IPS DF 6.9 (cell line): Measurements from ENCODE around the gene CSNK1G2.
"Not testable (repeated sequence)": the region's sequence is repeated elsewhere in the genome, so short reads cannot be mapped to it uniquely, and the experiment has no call there.

Source experiments
- DNase-seq: peaks from one replicate; pipeline ENCODE4 v3.0.0-alpha.2; 2013; ENCODE audit warnings: low read depth, low spot score
- H3K27ac ChIP-seq: one replicate; pipeline ENCODE4 v1.5.1; 2013; ENCODE audit warnings: low read length, control low read depth
- H3K27me3 ChIP-seq: 2 replicates; pipeline ENCODE4 v1.6.1; 2013; ENCODE audit warnings: mild to moderate bottlenecking, low read length; ENCODE audit not compliant: control insufficient read depth, insufficient read depth
- H3K36me3 ChIP-seq: 2 replicates; pipeline ENCODE4 v1.6.1; 2013; ENCODE audit warnings: low read length; ENCODE audit not compliant: control insufficient read depth, insufficient read depth
- H3K4me1 ChIP-seq: 2 replicates; pipeline ENCODE4 v1.6.1; 2013; ENCODE audit warnings: low read length; ENCODE audit not compliant: control insufficient read depth, insufficient read depth
- H3K4me3 ChIP-seq: 2 replicates; pipeline ENCODE4 v1.5.1; 2013; ENCODE audit warnings: mild to moderate bottlenecking, low read length
- H3K9me3 ChIP-seq: 2 replicates; pipeline ENCODE4 v1.6.1; 2013; ENCODE audit warnings: low read length, inconsistent platforms; ENCODE audit not compliant: control insufficient read depth, insufficient read depth
- WGBS: extraction: QIAGEN DNeasy Blood & Tissue Kit; methylation state at CpG from one replicate; pipeline ENCODE4 v1.1.7; 2013; ENCODE audit warnings: mixed read lengths, missing lambda C conversion rate; ENCODE audit not compliant: insufficient read length, insufficient coverage; 5-methylcytosine and 5-hydroxymethylcytosine counted together

The CSNK1G2 gene

DNA sequence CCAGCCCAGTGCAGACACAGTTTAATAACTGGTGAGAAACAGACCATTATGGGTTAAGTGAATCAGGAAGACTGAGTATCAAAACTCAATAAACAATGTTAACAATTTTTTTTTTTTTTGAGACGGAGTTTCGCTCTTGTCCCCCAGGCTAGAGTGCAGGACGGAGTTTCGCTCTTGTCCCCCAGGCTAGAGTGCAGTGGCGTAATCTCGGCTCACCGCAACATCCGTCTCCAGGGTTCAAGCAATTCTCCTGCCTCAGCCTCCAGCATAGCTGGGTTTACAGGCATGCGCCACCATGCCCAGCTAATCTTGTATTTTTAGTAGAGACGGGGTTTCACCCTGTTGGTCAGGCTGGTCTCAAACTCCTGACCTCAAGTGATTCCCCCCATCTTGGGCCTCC is 47.5 kb downstream of the CSNK1G2 start:
- peaks cover 56% of the 10 kb centered on the region for H3K36me3 ChIP-seq
- H3K9me3 ChIP-seq, DNase-seq, H3K27me3 ChIP-seq, H3K4me3 ChIP-seq, H3K27ac ChIP-seq, H3K4me1 ChIP-seq: not testable (repeated sequence)
- no CpG with 5 or more reads among the region's 10 CpGs for WGBS

DNA sequence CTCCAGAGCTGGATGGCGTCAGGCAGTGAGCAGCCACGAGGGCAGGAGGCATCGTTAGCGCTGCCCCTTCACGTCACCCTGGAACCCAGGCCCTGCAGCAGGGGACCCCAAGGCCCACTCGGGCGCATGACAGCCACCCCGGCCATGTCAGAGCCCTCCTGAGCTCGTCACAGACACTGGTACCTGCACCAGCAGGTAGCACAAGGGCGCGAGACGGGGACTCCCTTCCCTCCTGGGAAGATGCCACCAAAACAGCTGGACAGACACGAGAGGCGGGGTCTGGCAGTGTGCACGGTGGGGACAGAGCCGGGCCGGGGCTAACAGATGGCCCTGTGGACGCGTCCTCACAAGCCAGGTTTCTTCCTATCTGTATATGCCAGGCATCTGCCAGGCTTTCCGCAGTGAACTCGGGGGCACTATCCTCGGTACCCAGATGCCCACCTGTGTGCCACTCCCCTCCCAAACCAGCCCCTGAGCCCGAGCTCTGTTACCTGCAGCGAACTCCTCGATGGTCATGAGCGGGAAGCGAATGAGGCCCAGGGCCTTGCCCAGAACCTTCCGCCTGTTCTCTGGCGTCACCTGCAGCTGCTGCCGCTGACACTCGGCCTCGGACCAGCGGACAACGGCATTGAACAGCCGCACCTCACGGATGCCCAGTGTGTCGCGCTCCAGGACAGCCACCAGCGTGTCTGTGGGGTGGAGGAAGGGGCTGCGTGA is 48.7 kb downstream of the CSNK1G2 start:
- no peaks in the 10 kb centered on the region for H3K27me3 ChIP-seq
- H3K36me3 ChIP-seq = peaks cover 56% of the 10 kb centered on the region
- no peak overlapping the region for H3K4me3 ChIP-seq
- no CpG with 5 or more reads among the region's 40 CpGs for WGBS
- H3K27ac ChIP-seq = no peak overlapping the region
- DNase-seq = no peak
- H3K9me3 ChIP-seq = no peaks in the 10 kb centered on the region
- peaks cover 2% of the 10 kb centered on the region; the same call in 1 of the 2 replicates for H3K4me1 ChIP-seq

DNA sequence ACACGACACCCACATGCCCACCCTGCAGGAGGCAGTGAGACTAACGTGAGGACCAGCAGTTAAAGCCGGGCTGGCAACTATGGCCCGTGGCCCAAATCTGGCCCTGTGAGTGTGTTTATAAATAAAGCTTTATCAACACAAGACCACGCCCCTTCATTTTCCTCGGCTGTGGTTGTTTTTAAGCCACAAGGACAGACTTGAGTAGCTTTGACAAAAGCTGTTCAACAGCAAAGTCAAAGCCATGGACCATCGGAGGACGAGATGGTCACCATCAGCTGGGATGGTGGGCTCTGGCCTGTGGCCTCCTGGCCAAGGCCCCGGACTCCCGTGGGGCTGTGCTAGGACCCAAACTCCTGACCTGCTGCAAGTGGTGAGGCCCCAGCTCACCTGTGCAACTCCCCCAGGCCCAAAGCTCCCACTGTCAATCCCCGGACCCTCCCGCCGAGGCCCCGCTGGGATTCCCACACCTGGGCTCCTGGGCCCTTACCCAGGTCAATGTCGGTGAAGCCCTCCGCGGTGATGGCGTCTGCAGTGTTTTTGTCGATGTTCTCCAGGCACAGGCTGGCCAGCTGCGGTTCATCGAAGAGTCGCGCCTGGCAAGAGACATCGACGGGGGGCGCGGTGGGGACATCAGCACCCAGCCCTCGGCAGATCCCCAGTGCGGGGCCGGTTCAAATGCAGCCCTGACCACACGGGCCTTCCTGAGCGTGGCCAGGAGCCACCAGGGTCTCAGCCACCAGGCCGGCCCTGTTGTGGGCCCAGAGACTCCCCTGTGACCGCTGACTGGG is 49.5 kb downstream of the CSNK1G2 start:
- peaks cover 2% of the 10 kb centered on the region; the same call in 1 of the 2 replicates for H3K4me1 ChIP-seq
- WGBS = no CpG with 5 or more reads among the region's 34 CpGs
- H3K9me3 ChIP-seq = no peaks in the 10 kb centered on the region
- H3K27me3 ChIP-seq = no peaks in the 10 kb centered on the region
- DNase-seq = no peak
- H3K4me3 ChIP-seq = no peak overlapping the region
- H3K36me3 ChIP-seq = peaks cover 50% of the 10 kb centered on the region
- H3K27ac ChIP-seq = no peak overlapping the region

DNA sequence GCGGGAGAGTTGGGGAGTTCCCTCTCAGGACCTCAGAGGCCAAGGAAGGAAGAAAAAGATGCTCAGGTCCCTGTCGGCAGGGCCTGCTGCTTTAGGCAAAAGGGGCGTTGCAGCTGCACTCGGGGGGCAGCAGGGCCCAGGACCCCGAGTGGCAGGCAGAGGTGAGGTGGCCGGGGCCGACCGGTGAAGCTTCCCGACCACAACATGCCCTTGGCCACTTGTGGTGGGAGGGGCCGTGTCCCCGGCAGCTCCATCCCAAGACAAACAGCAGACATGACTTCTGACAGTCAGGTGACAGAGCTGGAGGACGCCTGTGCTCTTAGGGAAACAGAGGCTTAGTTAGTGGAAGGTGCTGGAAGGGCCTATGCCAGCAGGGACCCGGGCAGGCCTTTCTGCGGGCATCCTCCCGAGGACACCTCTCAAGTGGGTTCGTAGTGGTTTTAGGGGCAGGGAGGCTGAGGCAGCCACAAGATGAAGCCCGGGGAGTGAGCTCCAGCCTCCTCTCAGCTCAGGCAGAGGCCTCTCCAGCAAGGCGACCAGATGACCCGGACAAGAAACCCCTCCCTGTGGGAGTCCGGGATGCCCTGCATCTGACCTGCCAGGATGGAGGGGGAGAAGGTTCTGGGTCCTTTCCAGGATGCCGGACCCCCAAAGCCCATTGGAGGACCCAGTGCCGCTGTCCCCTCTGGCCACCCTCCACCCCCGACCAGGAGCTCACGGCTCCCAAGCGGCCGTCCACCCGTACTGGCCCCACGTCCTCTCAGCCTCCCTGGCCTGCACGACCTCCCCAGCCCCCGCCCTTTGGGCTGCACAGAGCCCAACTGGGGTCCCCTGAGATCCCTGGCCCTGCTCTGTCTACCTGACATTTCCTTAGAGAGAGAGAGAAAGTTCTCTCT is 50.3 kb downstream of the CSNK1G2 start:
- Histone ChIP-seq H3K4me1 (peaks cover 2% of the 10 kb centered on the region; the same call in 1 of the 2 replicates), H3K36me3 (peaks cover 41% of the 10 kb centered on the region), H3K4me3 (no peak overlapping the region), H3K27me3 (no peaks in the 10 kb centered on the region), H3K27ac (no peak overlapping the region), H3K9me3 (no peaks in the 10 kb centered on the region)
- DNase-seq = no peak
- no CpG with 5 or more reads among the region's 30 CpGs for WGBS

DNA sequence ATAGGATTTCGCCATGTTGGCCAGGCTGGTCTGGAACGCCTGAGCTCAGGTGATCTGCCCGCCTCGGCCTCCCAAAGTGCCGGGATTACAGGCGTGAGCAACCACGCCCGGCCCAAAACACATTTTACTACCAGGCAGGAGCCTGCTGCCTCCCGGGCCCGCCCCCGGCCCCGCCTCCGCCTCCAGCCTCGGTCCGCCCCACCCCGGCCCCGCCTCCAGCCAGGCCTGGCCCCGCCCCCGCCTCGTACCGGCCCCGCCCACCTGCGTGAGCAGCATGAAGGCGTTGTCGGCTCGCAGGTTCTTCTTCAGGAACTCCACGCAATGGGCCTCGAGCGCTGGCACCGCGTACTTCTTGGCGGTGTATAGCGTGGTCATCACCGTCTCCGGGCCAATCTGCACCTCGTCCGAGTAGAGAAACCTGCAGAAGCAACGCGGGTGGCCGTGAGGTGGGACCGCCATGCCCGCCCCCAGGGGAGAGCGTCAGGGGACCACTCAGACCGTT is 51.8 kb downstream of the CSNK1G2 start:
- H3K27me3 ChIP-seq = no peaks in the 10 kb centered on the region
- peaks cover 2% of the 10 kb centered on the region; the same call in 1 of the 2 replicates for H3K4me1 ChIP-seq
- no peak for DNase-seq
- peaks cover 26% of the 10 kb centered on the region for H3K36me3 ChIP-seq
- H3K4me3 ChIP-seq = no peak overlapping the region
- H3K27ac ChIP-seq = no peak overlapping the region
- no CpG with 5 or more reads among the region's 44 CpGs for WGBS
- H3K9me3 ChIP-seq = no peaks in the 10 kb centered on the region

DNA sequence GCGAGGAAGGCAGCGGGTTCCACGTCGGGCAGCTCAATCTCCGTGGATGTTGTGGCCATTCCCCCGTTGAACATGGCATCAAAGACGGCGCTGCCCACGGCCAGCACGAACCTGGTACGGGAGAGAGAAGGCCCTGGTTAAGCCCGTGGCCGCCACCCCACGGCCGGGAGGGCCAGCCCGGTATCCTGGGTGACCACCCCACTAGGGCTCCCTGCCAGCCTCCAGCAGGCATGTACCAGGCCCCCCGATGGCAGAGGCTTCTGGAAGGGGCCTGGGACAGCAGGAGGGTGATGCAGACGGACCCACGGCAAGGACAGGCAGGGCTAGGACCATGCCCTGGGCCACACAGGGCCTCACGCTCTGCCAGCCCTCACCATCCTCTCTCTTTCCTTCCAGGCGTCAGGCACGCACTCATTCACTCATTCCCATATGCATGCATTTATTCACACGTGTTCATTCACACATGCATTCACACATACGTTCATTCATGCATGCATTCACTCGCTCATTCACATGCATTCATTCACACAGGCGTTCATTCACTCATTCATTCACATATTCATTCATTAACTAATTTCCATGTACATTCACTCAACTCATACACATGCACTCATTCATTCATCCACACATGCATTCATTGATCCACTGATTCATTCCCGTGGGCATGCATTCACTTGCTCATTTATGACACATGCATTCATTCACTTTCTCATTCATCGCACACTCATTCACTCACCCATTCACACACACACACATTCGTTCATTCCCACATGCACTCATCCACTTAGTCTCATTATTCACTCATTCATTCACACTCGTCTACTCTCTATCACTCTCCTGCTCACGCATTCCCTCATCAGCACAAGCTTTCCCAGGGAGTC is 56.6 kb downstream of the CSNK1G2 start:
- DNase-seq = no peak
- Histone ChIP-seq H3K4me1 (peaks cover 2% of the 10 kb centered on the region; the same call in 1 of the 2 replicates), H3K36me3 (peaks cover 9% of the 10 kb centered on the region; the same call in 1 of the 2 replicates), H3K9me3 (no peaks in the 10 kb centered on the region), H3K27ac (no peak overlapping the region), H3K4me3 (no peak overlapping the region), H3K27me3 (no peaks in the 10 kb centered on the region)
- 100% methylated on average over 6 of the region's 31 CpGs for WGBS

DNA sequence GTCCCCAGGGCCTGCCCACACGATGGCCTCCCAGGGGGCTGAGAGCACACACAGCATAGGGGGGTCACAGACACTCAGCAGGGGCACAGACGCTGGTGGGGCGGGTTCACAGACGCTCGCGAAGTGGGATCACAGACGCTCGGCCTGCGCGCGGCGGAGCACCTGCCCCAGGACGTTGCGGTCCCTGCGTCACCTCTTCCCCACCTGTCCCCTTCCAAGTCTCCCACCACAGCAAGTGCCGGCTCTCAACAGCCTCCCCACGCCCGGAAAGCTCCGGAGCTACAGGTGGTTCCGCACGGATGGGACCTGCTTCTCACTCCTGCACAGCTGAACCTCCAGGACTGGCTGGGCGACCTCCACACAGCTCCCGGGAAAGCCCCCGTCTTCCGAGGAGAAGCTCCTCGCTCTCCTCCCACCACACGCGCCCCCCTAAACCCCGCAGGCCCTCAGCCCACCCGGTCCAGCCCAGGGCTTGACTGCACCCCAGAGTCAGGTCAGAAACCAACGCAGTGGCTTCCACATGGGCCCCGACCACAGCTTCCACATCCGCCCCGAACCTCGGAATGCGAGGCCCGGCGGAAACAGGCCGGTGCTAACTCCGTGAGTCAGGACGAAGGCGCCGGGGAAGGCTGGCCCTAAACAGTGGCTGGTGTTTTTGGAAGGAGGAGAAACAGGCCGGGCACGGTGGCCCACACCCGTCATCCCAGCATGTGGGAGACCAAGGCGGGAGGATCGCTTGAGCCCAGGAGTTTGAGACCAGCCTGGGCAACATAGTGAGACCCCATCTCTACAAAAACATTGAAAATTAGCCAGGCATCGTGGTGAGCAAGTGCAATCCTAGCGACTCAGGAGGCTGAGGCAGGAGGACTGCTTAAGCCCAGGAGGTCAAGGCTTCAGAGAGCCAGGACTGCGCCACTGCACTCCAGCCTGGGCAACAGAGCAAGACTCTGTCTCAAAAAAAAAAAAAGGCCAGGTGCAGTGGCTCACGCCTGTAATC is 58.0 kb downstream of the CSNK1G2 start:
- no CpG with 5 or more reads among the region's 52 CpGs for WGBS
- no peak overlapping the region for H3K27ac ChIP-seq
- no peak for DNase-seq
- no peaks in the 10 kb centered on the region for H3K27me3 ChIP-seq
- no peaks in the 10 kb centered on the region for H3K4me1 ChIP-seq
- no peak overlapping the region for H3K4me3 ChIP-seq
- no peaks in the 10 kb centered on the region for H3K9me3 ChIP-seq
- H3K36me3 ChIP-seq = peaks cover 6% of the 10 kb centered on the region; the same call in 1 of the 2 replicates

DNA sequence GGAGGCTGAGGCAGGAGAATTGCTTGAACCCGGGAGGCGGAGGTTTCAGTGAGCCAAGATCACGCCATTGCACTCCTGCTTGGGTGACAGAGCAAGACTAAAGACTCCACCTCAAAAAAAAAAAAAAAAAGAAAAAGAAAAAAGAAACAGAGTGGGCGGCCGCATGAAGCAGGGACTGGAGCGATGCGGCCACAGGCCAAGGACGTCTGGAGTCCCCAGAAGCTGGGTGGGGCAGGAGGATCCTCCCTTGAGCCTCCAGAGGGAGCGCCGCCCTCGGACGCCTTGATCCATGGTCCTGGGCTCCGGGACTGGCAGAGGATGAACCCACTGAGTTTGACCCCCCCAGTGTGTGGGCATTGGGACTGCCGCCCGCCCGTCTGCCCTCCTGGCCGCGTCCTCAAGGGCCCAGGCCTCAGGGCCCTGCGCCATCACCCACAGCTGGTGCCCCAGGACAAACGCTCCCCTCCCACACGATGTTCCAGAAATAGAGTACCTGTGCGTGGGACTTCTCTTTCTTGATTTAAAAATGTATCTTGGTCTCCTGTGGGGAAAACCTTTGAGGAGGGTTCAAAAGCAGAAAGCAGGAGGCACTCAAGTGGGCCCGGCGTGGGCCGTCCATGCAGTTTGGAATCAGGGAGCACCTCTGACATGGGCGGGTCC is 59.0 kb downstream of the CSNK1G2 start:
- Histone ChIP-seq H3K27ac (no peak overlapping the region), H3K9me3 (no peaks in the 10 kb centered on the region), H3K36me3 (peaks cover 6% of the 10 kb centered on the region; the same call in 1 of the 2 replicates), H3K4me1 (no peaks in the 10 kb centered on the region), H3K27me3 (no peaks in the 10 kb centered on the region), H3K4me3 (no peak overlapping the region)
- no CpG with 5 or more reads among the region's 26 CpGs for WGBS
- DNase-seq = no peak
